GM21381 (cell line): ENCODE measurements around the gene EPHB2.

ENCODE experiments used
- ATAC-seq: cut with Tn5 transposase; IDR thresholded peaks from one replicate; pipeline ENCODE4 v1.9.1; 2021; ENCODE audit warnings: mild to moderate bottlenecking, moderate library complexity; ENCODE audit not compliant: unreplicated experiment

EPHB2 gene

DNA sequence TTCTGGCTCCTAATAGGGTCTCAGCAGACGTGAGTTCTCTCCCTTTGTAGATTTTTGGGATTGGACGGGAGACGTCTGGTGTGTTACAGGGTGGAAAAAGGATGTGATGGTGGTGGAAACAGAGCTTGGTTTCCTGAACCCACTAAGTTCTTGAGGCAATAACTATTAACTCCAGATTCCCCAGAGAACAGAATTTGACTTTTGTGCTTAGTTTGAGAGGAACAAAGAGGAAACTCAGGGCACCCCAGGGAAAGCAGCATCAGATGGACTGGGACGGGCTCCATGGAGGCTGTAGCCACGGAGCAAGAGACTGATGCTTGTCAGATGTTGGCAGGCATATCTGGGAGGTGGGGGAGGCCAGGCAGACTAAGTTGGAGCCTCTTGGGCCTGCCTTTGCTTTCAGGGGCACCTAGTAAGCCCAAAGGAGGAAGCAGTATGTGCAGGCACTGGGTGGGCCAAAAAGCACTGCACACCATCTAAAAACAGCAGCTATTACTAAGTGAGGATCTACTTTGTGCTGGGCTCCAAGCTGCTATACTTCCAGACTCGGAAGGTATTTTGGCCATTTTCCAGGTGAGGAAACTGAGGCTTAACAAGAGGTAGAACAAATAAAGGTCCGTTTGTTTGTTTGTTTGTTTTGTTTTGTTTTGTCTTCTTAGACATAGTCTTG lies 66.9 kb downstream of the EPHB2 start:
- ATAC-seq = no peak

GRCh38 chr1:22778408-22778807 lies 67.8 kb downstream of the EPHB2 start:
- no peak for ATAC-seq

DNA sequence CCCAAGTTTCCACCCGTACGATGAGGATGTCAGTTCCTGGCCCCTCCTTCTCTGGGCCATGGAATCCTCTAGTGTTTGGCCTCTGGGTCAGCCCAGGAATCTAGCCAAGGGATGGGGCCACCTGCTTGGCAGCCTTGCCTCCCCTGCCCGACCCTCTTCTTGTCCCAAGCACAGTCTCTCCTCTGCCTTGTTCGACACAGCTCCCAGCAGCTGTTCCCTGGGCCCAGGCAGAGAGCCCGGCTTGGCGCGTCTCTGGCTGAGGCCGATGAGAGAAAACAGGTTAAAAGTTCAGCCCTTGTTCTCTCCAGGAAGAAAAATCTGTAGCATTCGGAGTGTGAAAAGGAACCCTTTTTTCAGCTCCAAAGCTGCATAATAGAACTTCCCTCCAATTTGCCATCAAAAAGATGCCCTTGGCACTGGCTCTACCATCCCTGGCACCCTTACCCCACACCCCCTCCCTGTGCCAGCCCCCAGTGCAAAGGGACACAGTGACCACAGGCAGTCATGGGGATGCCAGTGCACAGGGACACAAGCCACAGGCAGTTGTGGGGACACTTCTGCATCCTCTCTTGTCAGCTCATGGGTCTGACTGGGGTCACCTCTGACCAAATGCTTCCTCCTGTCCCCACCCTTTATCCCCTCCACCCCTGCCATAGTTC lies 68.4 kb downstream of the EPHB2 start:
- ATAC-seq = no peak

- ATAC-seq = no peak
These were observed 70.1 kb downstream of the EPHB2 start for GRCh38 chr1:22780696-22781095.

DNA sequence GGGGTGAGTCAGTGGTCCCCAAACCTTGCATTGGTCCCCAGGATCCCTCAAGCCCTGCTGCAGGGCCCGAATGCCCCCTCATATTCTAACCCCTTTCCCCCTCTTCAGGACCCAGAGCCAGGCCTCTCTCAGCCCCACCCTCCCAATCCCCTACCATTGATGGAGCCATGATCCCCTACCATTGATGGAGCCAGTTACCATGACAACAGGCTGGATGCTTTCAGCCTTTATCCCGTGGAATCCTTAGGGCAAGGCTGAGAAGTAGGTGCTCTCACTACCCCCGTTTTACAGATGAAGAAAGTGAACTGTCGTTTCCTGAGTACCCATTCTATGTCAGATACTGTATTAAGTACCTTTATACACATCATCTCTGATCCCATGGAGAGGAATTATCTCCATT lies 70.8 kb downstream of the EPHB2 start:
- no peak for ATAC-seq

- ATAC-seq = no peak
These were observed 71.8 kb downstream of the EPHB2 start for GRCh38 chr1:22782406-22782805.

- ATAC-seq = no peak
These were observed 73.7 kb downstream of the EPHB2 start for GRCh38 chr1:22784317-22784716.

DNA sequence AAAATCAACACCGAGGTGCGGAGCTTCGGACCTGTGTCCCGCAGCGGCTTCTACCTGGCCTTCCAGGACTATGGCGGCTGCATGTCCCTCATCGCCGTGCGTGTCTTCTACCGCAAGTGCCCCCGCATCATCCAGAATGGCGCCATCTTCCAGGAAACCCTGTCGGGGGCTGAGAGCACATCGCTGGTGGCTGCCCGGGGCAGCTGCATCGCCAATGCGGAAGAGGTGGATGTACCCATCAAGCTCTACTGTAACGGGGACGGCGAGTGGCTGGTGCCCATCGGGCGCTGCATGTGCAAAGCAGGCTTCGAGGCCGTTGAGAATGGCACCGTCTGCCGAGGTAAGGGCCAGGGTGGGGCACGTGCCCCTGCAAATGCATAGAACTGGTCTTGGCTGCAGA lies 74.1 kb downstream of the EPHB2 start:
- ATAC-seq = no peak

GRCh38 chr1:22786101-22786500 lies 75.5 kb downstream of the EPHB2 start:
- no peak for ATAC-seq

DNA sequence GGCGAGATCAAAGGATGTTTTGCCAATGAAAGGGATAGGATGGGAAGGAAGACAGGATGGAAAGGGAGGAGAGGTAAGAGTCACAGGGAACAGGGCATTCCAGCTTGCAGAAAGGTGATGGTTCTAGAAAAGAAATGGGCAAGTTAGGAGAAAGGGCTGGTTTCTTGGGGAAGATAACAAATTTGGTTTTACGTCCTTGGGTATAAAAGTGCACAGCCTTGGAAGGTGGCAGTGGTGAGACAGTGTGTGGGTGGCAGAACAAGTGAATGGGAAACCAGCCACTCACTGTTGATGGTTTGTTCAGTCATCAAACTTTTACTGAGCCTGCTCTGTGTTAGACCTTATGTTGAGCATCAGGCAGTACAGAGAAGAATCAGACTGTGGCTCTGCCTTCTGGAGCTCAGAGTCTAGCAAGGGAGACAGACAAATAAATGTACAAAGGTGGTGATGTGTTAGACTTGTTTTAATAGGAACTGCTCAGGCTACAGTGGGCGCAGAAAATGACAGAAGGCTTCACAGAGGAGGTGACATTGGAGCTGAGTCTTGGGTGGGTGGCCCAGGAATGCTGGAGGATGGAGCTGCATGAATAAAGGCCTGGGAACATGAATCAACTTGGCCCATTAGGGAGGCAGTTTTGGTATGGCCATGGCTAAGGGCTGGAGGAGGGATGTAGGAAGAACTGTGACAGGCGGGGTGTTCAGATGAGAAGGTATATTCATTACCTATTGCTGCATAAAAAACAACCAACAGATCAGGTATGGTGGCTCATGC lies 76.3 kb downstream of the EPHB2 start:
- no peak for ATAC-seq

DNA sequence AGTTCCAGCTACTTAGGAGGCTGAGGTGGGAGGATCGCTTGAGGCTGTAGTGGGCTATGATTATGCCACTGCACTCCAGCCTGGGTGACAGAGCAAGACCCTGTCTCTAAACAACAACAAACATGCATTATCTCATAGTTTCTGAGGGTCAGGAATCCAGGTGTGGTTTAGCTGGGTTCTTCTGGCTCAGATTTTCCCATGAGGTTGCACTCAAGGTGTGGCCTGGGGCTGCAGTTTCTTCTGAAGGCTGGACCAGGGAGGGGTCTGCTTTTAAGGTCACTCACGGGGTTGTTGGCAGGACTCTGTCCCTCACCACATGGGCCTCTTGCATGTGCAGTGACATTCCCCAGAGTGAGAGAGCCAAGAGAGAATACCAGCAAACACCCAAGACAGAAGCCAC lies 77.0 kb downstream of the EPHB2 start:
- no peak for ATAC-seq

GRCh38 chr1:22788254-22788661 lies 77.6 kb downstream of the EPHB2 start:
- ATAC-seq = no peak

DNA sequence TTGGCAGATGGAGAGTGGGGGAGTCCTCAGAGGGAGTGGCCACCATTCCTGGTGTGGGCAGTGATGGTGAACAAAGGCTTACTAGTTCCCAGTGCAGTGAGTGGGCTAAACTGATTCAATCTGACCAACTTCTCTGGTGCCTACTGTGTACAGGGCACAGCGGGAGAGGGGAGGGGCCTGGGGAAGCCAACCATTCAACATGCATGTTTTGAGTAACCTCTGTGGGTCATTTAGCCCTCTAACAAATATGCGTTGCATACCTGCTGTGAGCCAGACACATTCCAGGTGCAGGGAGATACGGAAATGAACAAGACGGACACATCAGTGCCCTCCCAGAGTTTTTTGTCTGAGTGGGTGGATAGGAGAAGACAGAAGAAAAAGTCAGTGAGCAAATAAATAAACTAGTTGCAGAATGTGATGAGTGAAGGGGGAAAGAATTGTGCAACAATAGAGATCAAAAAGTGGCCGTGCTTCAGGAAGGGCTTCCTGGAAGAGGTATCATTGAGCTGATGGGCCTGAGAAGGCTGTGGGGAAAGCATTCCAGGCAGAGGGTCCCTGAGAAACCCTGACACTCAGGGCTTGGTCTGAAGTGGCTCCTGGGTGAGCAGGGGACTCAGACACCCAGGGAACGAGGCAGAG lies 78.8 kb downstream of the EPHB2 start:
- ATAC-seq = no peak

DNA sequence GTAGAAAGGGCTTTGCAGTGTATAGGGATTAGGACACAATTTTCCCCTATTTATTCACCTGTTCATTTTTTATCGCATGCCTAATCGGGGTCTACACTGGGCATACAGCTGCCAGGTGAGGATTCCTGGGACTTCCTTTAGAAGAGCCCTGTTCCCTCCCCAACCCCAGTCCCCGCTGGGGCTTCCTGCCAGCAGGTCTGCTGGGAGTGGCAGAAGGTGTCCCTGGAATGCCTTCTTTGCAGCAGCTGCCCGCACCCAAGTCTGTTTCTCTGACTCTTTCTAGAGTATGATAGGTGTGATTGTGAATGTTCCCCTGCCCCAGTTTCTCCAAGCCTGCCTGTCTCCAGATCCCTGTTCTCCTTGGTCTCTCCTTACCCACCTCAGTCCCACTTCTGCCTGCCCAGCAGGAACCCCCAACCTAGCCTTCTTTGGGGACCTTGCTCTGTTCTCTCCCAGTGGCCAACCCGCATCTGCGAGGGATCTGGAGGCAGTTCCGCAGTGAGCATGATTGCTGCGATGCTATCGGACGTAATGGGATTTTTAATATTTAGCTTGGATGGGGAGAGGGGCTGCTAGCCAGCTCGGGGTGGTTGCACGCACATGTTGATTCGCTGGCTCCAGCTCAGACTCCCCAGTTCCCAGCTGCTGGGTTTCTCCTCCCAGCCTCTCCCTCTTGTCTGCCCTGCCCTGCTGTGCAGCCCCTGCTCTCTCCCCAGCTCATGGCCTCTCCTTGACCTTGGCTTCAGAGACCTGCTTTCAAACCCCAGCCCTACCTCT lies 79.8 kb downstream of the EPHB2 start:
- no peak for ATAC-seq

DNA sequence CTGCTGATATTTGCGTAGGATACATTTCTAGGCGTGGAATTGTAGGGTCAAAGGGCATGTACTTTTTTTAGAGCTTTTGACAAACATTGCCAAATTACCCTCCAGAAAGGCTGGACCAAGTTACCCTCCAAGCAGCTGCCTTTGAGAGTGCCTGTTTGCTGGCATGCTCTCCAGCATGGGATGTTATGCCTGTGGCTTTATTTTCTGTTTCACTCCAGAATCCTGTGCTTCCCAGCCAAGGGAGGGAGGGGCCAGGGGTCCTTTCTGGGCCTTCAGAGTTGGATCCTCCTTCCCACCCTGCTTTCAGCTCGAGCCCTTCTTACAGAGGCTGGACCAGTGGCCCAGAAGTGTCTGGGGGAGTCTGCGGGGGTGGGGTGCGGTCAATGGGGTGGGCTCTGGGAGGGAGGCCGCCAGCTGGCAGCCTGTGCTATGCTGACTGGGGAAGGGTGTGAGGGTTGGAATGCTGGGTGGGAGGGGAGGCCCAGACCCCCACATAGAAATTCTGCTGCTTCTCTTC lies 81.2 kb downstream of the EPHB2 start:
- no peak for ATAC-seq

DNA sequence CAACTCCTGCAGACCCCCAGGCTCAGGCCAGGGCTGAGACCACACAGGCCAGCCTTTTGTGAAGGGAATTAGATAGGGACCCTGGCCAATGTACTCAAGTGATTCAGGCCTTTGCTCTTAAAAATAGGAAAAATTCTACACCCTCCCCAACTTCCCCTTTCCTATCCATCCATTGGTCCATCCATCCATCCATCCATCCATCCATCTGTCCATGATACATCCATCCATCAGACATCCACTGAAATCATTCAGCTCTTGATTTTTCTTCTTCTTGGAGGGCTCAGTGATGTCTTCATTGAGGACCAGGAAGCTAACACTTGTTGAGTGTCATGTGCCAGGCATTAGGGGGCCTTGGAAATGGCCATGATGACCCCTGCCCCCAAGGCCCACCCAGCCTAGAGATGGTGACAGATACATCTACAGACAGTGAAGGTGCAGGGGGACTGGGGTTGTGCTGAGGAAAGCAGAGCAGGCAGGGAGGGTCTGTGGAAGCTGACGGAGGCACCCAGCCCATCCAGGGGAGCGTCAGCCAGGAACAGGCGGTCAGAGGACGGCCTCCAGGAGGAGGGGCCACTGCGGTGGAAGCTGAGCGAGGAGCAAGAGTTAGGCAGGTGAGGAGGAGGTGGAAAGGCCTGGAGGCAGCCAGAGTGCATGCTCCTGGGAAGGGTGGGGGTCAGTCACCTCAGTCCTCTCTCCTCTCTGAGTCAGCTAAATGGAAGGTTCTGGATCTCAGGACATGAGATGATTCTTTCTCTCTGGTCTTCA lies 81.9 kb downstream of the EPHB2 start:
- ATAC-seq = no peak

- ATAC-seq = no peak
These were observed 83.0 kb downstream of the EPHB2 start for GRCh38 chr1:22793647-22794046.

DNA sequence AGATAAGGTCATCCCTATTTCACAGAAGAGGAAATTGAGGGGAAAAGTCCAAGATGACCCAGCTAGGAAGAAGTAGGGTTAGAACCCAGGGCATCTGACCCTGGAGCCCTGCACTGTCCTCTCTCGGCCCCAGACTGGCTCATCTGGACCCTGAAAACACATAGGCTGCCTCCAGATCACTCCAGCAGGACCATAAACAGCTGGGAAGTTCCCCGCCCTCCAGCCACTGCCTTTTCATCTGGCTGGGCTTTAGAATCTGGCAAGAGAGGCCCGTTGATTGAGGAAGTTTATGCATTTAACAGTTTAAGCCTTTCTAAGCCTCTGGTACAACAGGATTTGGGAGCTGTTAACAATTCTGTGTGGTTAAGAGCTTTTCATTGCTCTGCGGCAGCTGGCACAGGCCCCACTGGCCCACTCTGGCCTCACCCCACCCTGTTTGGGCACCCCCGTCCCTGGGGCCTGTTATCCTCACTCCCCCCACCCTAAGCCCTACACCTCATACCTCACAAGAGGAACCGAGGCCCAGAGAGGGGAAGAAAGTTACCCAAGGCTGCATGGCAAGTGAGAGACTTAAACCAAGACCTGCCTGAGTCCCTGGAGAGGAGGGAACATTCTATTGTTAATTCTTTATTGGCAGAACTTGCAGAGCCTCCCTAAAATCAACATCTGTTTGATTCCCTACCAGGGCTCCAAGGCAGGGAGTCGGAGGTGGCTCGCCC lies 84.2 kb downstream of the EPHB2 start:
- ATAC-seq = no peak

- ATAC-seq = no peak
These were observed 84.7 kb downstream of the EPHB2 start for GRCh38 chr1:22795366-22795714.
